Stomach (tissue), 9 donors: Measurements from ENCODE around the gene SLC22A5. TPM values are rescaled to one million over a fixed set of nuclear protein-coding genes. Genes with fewer than 3 reads are reported as not detected.

Experiments used
- DNase-seq, 2 donors: peaks; one replicate each; pipeline versions ENCODE4 v3.0.0 to v3.0.0-alpha.2; 2013 to 2019
- H3K27ac ChIP-seq, 5 donors: fragments of 200-600 bp in 4 of 5; sonication (generic) in 4 of 5; one replicate each; pipeline ENCODE4 v1.5.1; 2013 to 2019; ENCODE audit warnings: mild to moderate bottlenecking in 1 of 5, moderate library complexity in 1 of 5
- H3K27me3 ChIP-seq, 3 donors: fragments of 200-600 bp; sonication (generic); one replicate each; pipeline ENCODE4 v1.5.1; 2017 to 2019; ENCODE audit warnings: mixed run types in 1 of 3
- H3K36me3 ChIP-seq, 4 donors: fragments of 200-600 bp; sonication (generic); 1 replicate in 3 of 4; 2 replicates in 1 of 4; pipeline ENCODE4 v1.5.1; 2016 to 2019
- H3K4me1 ChIP-seq, 4 donors: fragments of 200-600 bp; sonication (generic); one replicate each; pipeline ENCODE4 v1.5.1; 2016 to 2019
- H3K4me3 ChIP-seq, 4 donors: fragments of 200-600 bp; sonication (generic) in 3 of 4; one replicate each; pipeline ENCODE4 v1.5.1; 2016 to 2019; ENCODE audit warnings: mild to moderate bottlenecking in 1 of 4
- H3K9me3 ChIP-seq, 4 donors: fragments of 200-600 bp; sonication (generic); one replicate each; pipeline ENCODE4 v1.5.1; 2016 to 2019
- EP300 ChIP-seq: sonication (generic); formaldehyde crosslinking; IDR thresholded peaks from one replicate; pipeline ENCODE4 v1.6.1; 2017; ENCODE audit warnings: antibody characterized with exemption
- POLR2A ChIP-seq, 4 donors: fragments of 450-650 bp; IDR thresholded peaks; one replicate each; pipeline ENCODE4 v1.6.1; 2016; ENCODE audit warnings: antibody characterized with exemption in 4 of 4, control low read depth in 2 of 4, mild to moderate bottlenecking in 1 of 4, moderate library complexity in 1 of 4
- POLR2AphosphoS5 ChIP-seq, 3 donors: sonication (generic); formaldehyde crosslinking; IDR thresholded peaks; one replicate each; pipeline ENCODE4 v1.6.1; 2016; ENCODE audit warnings: antibody characterized with exemption in 3 of 3
- WGBS, 5 donors: extraction: QIAGEN DNeasy Blood & Tissue Kit in 3 of 5; methylation state at CpG; one replicate each; pipeline versions ENCODE4 v1.1.5 to v1.1.7; 2013 to 2018; 5-methylcytosine and 5-hydroxymethylcytosine counted together
- intact Hi-C: fragments of 100-400 bp; cut with DNase I; formaldehyde crosslinking; loops from one replicate; pipeline ENCODE4 v1.15.1; 2023; ENCODE audit warnings: low total_unique reads
- polyA plus RNA-seq, 3 donors: library from polyadenylated mRNA; stranded (reverse); fragments of 200-250 nt; gene quantifications; one replicate each; pipeline ENCODE4 v1.2.3, GENCODE V29; 2013
- total RNA-seq, 5 donors: library from RNA; depleted of rRNA; stranded (reverse); fragments of >200 nt; gene quantifications; one replicate each; pipeline versions ENCODE4 v1.1.0 to v1.2.3, GENCODE V29; 2014 to 2016
- TF ChIP-seq, protein P1 (sequence below), 7 experiments: fragments of 450-650 bp in 4 of 7; fragments of 200-600 bp in 3 of 7; sonication (generic) in 3 of 7; IDR thresholded peaks; one replicate each; pipeline ENCODE4 v1.5.1; 2016 to 2019; ENCODE audit warnings: antibody characterized with exemption in 7 of 7, control low read depth in 2 of 7, mild to moderate bottlenecking in 1 of 7
- donor health status: healthy with polysubstance abuse.
- donor health status: Bipolar disorder and iron deficiency.
- donor health status: healthy.

The SLC22A5 gene
- total and polyA plus RNA-seq, 8 donors = 2.1 to 46.1 (median 15.5) TPM

DNA sequence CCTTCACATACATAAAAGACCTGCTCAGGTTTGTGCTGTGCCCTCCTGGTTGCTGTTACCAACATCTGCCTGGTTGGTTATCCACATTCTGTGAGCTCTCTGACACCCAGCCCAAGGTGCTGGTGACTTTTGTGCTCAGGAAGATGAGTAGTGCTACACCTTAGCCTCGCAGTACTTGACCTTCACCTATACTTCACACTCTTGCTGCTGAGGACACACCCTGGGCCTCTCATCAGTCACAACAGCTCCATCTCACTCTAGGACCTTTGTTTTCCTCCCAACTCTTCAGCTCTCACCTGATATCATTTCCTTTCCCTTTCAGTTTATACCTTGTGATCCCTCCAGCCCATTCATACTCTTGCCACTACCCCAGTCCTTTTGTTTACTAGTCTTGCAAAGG lies 10.7 kb upstream of the SLC22A5 start:
- TF ChIP-seq, protein P1, sequence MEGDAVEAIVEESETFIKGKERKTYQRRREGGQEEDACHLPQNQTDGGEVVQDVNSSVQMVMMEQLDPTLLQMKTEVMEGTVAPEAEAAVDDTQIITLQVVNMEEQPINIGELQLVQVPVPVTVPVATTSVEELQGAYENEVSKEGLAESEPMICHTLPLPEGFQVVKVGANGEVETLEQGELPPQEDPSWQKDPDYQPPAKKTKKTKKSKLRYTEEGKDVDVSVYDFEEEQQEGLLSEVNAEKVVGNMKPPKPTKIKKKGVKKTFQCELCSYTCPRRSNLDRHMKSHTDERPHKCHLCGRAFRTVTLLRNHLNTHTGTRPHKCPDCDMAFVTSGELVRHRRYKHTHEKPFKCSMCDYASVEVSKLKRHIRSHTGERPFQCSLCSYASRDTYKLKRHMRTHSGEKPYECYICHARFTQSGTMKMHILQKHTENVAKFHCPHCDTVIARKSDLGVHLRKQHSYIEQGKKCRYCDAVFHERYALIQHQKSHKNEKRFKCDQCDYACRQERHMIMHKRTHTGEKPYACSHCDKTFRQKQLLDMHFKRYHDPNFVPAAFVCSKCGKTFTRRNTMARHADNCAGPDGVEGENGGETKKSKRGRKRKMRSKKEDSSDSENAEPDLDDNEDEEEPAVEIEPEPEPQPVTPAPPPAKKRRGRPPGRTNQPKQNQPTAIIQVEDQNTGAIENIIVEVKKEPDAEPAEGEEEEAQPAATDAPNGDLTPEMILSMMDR (IDR thresholded peaks at IDR 0.05) = no peak
- TF ChIP-seq POLR2A (IDR thresholded peaks at IDR 0.05) = no peak
- no peak for TF ChIP-seq EP300
- no peak for TF ChIP-seq POLR2AphosphoS5 (IDR thresholded peaks at IDR 0.05)
- DNase-seq = no peak
- H3K27ac ChIP-seq = no peak overlapping the region

DNA sequence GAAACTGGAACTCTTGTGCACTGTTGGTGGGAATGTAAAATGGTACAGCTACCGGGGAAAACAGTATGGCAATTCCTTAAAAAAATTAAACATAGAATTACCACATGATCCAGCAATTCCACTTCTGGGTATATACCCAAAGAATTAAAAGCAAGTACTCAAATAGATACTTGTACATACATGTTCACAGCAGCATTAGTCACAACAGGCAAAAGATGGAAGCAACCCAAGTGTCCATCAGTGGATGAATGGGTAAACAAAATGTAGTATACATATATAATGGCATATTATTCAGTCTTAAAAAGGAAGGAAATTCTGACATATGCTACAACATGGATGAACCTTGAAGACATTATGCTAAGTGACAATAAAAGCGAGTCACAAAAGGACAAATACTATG lies 7.4 kb upstream of the SLC22A5 start:
- TF ChIP-seq POLR2AphosphoS5 (IDR thresholded peaks at IDR 0.05) = no peak
- H3K4me1 ChIP-seq = peaks cover 0 to 15% (median 4%) of the 10 kb centered on the region in 4 donors
- intact Hi-C loops = no loop called here
- H3K9me3 ChIP-seq = no peaks in the 10 kb centered on the region
- WGBS, 5 donors = 94 to 99% (median 98%) methylated on average over 2 of the region's 2 CpGs
- H3K27me3 ChIP-seq = no peaks in the 10 kb centered on the region
- H3K4me3 ChIP-seq = no peak overlapping the region
- peaks cover 0 to 16% (median 8%) of the 10 kb centered on the region in 4 donors for H3K36me3 ChIP-seq
- DNase-seq = no peak
- no peak overlapping the region for H3K27ac ChIP-seq

More for the DNA sequence above, 10.7 kb upstream of the SLC22A5 start:
- 52 to 87% (median 69%) methylated on average over 1 of the region's 1 CpG for WGBS, 5 donors
- H3K36me3 ChIP-seq = peaks cover 0 to 12% (median 3%) of the 10 kb centered on the region in 4 donors
- no peaks in the 10 kb centered on the region for H3K27me3 ChIP-seq
- H3K4me3 ChIP-seq = no peak overlapping the region
- H3K4me1 ChIP-seq = peaks cover 0 to 9% (median 0%) of the 10 kb centered on the region in 4 donors
- intact Hi-C loops = no loop called here
- H3K9me3 ChIP-seq = no peaks in the 10 kb centered on the region

DNA sequence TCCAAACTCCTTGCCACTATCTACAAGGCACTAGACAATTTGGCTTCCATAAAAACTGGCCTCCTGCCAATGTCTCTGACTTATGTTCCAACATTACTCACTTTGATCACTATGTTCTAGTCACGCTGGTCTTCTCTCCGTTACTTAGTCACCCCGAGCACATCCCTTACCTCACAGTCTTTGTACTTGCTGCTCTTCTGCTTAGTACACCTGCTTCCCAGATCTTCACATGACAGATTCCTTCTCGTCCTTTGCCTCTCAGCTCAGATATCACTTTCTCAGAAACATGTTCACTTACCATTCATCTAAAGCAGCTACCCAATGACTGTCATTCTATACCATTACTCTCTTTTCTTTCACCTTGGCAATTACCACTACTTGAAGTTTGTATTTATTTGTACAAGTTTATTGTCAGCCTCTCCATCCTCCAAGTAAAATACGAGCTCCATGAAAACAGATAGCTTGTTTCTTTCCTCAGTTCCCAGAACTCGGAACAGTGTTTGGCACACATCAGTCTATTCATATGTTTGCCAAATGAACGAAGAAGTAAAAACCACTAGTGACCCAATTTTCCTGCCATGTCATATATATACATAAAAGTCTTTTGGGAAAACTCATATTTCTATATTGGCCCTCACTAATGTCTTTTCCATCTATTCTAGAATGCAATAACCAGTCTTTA lies 5.9 kb upstream of the SLC22A5 start:
- WGBS, 5 donors = 63 to 73% (median 69%) methylated on average over 7 of the region's 7 CpGs
- TF ChIP-seq POLR2A (IDR thresholded peaks at IDR 0.05) (no peak), POLR2AphosphoS5 (IDR thresholded peaks at IDR 0.05) (no peak), EP300 (no peak)
- TF ChIP-seq, protein P1 (IDR thresholded peaks at IDR 0.05) = no peak
- no peaks in the 10 kb centered on the region for H3K27me3 ChIP-seq
- DNase-seq = no peak
- peaks cover 0 to 16% (median 8%) of the 10 kb centered on the region in 4 donors for H3K36me3 ChIP-seq
- H3K4me1 ChIP-seq = peaks cover 0 to 20% (median 8%) of the 10 kb centered on the region in 4 donors
- intact Hi-C loops = no loop called here
- no peaks in the 10 kb centered on the region for H3K9me3 ChIP-seq
- H3K27ac ChIP-seq = no peak overlapping the region
- H3K4me3 ChIP-seq = no peak overlapping the region

DNA sequence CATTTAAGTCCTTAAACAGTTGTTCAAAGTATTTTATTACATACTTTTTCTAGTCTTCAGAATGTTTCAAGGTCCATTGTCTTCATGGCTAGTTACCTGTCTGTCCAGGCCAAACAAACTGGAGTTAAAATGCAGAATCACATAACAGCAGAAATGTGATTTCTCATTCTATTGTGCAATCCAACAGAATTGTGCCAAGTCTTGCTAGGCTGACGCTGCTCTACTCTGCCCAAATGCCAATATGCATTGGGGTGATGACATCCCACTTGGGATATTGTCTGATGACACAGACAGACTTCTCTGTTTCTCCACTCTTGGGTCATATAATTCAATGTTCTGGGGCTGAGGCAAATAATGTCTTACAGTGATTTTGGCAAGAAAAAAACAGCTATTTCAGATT lies 5.2 kb upstream of the SLC22A5 start:
- WGBS, 5 donors = 59 to 88% (median 67%) methylated on average over 1 of the region's 1 CpG
- Histone ChIP-seq H3K4me1 (peaks cover 0 to 27% (median 12%) of the 10 kb centered on the region in 4 donors), H3K27ac (no peak overlapping the region), H3K36me3 (peaks cover 0 to 16% (median 6%) of the 10 kb centered on the region in 4 donors), H3K4me3 (no peak overlapping the region), H3K9me3 (no peaks in the 10 kb centered on the region), H3K27me3 (no peaks in the 10 kb centered on the region)
- intact Hi-C loops = no loop called here
- TF ChIP-seq POLR2AphosphoS5 (IDR thresholded peaks at IDR 0.05) (no peak), POLR2A (IDR thresholded peaks at IDR 0.05) (no peak), EP300 (no peak)
- TF ChIP-seq, protein P1 (IDR thresholded peaks at IDR 0.05) = no peak
- no peak for DNase-seq

DNA sequence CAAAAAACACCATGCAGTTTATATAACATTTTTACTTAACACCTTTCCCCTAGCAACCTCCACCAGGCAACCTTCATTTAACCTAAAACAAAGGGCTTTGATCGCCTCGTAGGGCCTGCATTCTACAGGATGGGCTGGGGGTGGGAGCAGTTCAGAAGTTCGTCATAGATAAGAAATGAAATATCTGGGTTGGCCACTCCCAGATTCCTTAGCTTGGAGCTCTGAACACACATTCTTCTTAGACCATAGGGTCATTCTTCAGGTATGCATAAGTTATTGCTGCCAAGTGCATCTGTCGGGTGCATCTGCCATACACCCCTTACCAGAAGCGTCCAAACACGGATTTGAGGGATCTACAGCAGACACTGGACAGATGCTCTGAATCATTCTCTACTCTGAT lies 4.3 kb upstream of the SLC22A5 start:
- no peak overlapping the region for H3K27ac ChIP-seq
- H3K27me3 ChIP-seq = no peaks in the 10 kb centered on the region
- TF ChIP-seq EP300 (no peak), POLR2A (IDR thresholded peaks at IDR 0.05) (no peak), POLR2AphosphoS5 (IDR thresholded peaks at IDR 0.05) (no peak)
- TF ChIP-seq, protein P1 (IDR thresholded peaks at IDR 0.05) = no peak
- peaks cover 0 to 30% (median 14%) of the 10 kb centered on the region in 4 donors for H3K4me1 ChIP-seq
- H3K36me3 ChIP-seq = peaks cover 0 to 16% (median 4%) of the 10 kb centered on the region in 4 donors
- H3K4me3 ChIP-seq = no peak overlapping the region
- WGBS, 5 donors = 73 to 88% (median 80%) methylated on average over 6 of the region's 6 CpGs
- intact Hi-C loops = no loop called here
- no peak for DNase-seq
- no peaks in the 10 kb centered on the region for H3K9me3 ChIP-seq
